GM12873 (cell line): Measurements from ENCODE around the gene SPPL2C.

Source experiments
- TF ChIP-seq, protein P1 (sequence below): IDR thresholded peaks from 2 replicates; pipeline ENCODE4 v1.5.1; 2012; ENCODE audit warnings: low read depth, mild to moderate bottlenecking, moderate library complexity, low read length, control low read depth; ENCODE audit not compliant: insufficient read depth; ENCODE audit errors: missing control alignments

The SPPL2C gene

DNA sequence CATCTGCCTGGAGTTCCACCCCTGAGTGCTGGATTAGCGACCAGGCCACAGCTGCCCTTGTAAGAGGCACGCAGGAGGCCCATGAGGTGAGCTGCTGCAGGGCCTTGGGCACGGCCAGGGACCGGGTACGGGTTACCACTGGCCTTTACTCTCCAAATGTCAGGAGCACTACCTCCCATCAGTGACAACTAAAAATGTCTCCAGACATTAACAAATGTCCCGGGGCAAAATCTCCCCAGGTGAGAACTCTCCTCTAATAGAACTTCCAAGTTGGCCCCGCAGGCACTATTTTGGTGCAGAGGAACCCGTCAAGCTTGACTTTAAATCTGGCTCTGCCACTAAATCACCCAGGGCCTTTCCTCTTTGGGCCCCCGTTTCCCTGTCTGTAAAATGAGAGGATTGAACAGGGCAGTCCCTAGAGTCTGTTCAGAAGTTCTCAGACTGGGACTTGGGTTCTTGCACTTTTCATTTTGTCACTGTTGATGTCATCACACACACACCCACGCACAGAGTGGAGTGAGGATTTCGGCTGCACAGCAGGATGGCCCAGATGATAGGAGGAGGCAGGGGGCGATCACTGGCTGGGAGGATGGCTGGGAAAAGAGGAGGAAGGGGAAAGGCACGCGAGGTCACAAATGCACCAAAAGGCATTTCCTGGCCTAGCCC lies 25.1 kb downstream of the SPPL2C start:
- TF ChIP-seq, protein P1, sequence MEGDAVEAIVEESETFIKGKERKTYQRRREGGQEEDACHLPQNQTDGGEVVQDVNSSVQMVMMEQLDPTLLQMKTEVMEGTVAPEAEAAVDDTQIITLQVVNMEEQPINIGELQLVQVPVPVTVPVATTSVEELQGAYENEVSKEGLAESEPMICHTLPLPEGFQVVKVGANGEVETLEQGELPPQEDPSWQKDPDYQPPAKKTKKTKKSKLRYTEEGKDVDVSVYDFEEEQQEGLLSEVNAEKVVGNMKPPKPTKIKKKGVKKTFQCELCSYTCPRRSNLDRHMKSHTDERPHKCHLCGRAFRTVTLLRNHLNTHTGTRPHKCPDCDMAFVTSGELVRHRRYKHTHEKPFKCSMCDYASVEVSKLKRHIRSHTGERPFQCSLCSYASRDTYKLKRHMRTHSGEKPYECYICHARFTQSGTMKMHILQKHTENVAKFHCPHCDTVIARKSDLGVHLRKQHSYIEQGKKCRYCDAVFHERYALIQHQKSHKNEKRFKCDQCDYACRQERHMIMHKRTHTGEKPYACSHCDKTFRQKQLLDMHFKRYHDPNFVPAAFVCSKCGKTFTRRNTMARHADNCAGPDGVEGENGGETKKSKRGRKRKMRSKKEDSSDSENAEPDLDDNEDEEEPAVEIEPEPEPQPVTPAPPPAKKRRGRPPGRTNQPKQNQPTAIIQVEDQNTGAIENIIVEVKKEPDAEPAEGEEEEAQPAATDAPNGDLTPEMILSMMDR, result no peak

DNA sequence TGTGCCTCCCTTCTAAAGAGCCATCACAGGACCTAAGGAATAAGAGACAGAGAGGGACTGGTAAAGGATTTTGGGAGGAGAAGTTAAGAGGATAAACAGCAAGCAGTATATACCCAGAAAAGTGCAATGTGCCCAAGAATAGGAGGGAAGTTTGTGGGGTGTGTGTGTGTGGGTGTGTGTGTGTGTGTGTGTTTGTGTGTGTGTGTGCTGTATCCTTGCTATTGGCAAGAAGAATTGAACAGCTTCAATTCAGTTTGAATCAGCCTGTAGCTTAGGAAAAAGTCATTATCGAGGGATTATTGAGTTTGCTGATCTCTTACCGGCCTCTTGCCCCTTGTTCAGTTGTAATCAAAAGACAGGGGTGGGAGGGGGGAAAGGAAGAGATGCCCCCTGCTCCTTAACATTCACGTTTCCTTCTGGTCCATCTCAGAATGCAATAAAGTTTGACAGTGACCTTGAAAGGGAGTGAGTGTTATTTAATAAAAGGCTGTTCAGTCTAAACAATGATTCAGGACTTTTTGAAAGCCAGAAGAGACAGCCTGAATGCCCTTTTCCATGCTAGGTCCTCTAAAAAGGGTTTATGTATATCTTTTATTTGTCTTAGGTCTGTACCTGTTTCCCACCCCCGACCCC lies 25.8 kb downstream of the SPPL2C start:
- TF ChIP-seq, protein P1, result no peak

DNA sequence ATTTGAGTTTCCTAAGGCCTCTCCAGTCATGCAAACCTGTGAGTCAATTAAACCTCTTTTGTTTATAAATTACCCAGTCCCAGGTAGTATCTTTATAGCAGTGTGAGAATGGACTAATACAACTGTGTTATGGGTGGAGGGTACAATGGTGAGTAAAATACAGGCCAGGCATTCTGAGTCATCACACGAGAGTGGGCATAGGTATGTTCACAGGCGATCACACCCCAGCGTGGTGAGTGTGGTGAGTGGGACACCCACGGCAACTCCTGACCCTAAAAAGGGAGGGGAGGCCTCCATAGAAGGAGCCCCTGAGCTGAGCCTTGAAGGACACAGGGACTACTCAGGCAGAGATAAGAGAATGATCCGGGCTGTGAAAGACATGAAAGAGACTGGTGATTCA lies 27.0 kb downstream of the SPPL2C start:
- TF ChIP-seq, protein P1, result no peak

DNA sequence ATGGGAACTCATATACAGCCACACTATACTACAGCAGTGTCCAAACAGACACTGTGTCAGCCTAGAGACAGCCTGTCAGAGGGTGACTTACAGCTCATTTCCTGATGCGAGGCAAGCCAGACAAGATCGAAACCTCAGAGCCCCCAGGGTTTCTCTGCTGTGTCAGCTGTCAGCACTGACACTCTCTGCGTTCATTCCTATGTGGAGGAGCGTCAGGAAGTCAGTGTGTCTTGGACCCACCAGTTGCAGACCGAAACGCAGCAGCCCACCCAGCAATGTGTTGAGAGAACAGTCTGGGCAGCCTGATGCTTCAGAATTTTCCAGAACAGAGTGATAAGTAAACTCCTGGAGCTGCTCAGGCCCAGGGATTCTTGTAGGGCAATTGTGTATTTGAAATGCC lies 29.0 kb downstream of the SPPL2C start:
- TF ChIP-seq, protein P1, result no peak

DNA sequence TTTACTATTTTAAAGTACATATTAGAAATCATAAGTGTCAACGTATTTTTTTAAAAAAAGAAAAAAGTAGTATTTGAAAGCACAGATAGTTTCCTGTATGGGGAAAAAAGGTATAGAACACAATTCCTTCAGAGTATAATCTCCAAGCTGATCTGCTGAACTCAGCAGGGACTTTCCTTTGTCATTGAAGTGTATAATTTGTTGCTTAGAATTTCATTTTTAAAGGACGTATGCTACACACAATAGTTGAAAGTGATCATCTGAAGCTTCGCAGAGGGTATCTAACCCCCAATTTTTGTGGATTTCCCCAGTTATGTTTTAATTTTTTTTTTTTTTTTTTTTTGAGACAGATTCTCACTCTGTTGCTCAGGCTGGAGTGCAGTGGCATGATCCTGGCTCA lies 29.5 kb downstream of the SPPL2C start:
- TF ChIP-seq, protein P1, result no peak

DNA sequence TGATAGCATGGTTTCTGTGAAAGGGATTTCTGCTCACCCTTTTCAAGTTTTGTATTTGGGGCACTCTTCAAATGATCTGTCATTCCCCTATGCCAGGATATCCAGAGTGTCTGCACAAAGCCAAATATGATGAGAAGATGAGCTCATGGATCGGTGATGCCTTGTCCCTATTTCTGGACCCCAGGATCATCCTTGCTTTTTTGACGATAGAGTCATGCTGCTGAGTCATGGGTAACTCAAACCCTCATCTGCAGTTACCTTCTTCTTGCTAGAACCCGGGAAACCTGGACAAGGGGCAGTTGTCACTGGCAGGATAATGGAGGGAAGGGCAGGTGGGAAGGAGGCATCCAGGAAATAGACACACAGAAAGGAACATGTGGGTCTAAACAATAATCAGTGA lies 31.9 kb downstream of the SPPL2C start:
- TF ChIP-seq, protein P1, result no peak

DNA sequence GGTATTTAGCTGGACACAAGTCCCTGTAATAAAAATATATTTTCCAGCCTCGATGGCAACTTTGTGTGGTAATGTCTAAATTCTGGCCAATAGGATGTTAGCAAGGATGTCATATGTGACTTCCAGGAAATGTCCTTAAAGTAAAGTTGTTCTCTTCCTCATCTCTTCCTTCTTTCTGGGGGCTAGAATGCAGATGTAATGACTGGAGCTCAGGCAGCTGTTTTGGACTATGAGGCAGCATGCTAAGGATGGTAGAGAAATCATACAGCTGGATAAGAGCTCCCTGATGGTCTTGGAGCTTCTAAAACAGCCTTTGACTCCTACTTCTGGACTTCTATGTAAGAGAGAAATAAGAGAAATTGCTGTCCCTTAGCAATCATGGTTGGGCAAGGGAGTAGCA lies 32.8 kb downstream of the SPPL2C start:
- TF ChIP-seq, protein P1, result no peak
